ENCODE data around the gene NTM.

NTM gene

GRCh38 chr11:131503017-131503416, 132.6 kb downstream of the NTM start:
- no peak overlapping the region for H3K4me3 ChIP-seq (ENCODE audit: low read length)
- TF ChIP-seq ZNF274 (IDR thresholded peaks at IDR 0.05; ENCODE audit: low read depth, low read length): no peak

GRCh38 chr11:131504199-131504949, 134.0 kb downstream of the NTM start:
- TF ChIP-seq ZNF274 (IDR thresholded peaks at IDR 0.05; ENCODE audit: low read depth, low read length): no peak
- no peak overlapping the region for H3K4me3 ChIP-seq (ENCODE audit: low read length)

GRCh38 chr11:131506348-131506747, 135.9 kb downstream of the NTM start:
- TF ChIP-seq ZNF274 (IDR thresholded peaks at IDR 0.05; ENCODE audit: low read depth, low read length): no peak
- H3K4me3 ChIP-seq (ENCODE audit: low read length): no peak overlapping the region

GRCh38 chr11:131510662-131511061, 140.2 kb downstream of the NTM start:
- TF ChIP-seq ZNF274 (IDR thresholded peaks at IDR 0.05; ENCODE audit: low read depth, low read length): no peak
- H3K4me3 ChIP-seq (ENCODE audit: low read length): no peak overlapping the region

- no peak for TF ChIP-seq ZNF274 (IDR thresholded peaks at IDR 0.05; ENCODE audit: low read depth, low read length)
Measured at GRCh38 chr11:131511794-131512193, 141.4 kb downstream of the NTM start.

GRCh38 chr11:131512228-131512627, 141.8 kb downstream of the NTM start:
- TF ChIP-seq ZNF274 (IDR thresholded peaks at IDR 0.05; ENCODE audit: low read depth, low read length): no peak
- H3K4me3 ChIP-seq (ENCODE audit: low read length): no peak overlapping the region

More at GRCh38 chr11:131511794-131512193, 141.4 kb downstream of the NTM start:
- H3K4me3 ChIP-seq (ENCODE audit: low read length): no peak overlapping the region

- H3K4me3 ChIP-seq (ENCODE audit: low read length): no peak overlapping the region
- no peak for TF ChIP-seq ZNF274 (IDR thresholded peaks at IDR 0.05; ENCODE audit: low read depth, low read length)
Measured at GRCh38 chr11:131514062-131514461, 143.6 kb downstream of the NTM start.

GRCh38 chr11:131518305-131518838, 148.0 kb downstream of the NTM start:
- H3K4me3 ChIP-seq (ENCODE audit: low read length): no peak overlapping the region
- no peak for TF ChIP-seq ZNF274 (IDR thresholded peaks at IDR 0.05; ENCODE audit: low read depth, low read length)

GRCh38 chr11:131522851-131523250, 152.4 kb downstream of the NTM start:
- H3K4me3 ChIP-seq (ENCODE audit: low read length): no peak overlapping the region
- TF ChIP-seq ZNF274 (IDR thresholded peaks at IDR 0.05; ENCODE audit: low read depth, low read length): no peak

GRCh38 chr11:131530407-131530806, 160.0 kb downstream of the NTM start:
- H3K4me3 ChIP-seq (ENCODE audit: low read length): no peak overlapping the region
- no peak for TF ChIP-seq ZNF274 (IDR thresholded peaks at IDR 0.05; ENCODE audit: low read depth, low read length)

GRCh38 chr11:131533149-131533548, 162.7 kb downstream of the NTM start:
- TF ChIP-seq ZNF274 (IDR thresholded peaks at IDR 0.05; ENCODE audit: low read depth, low read length): no peak
- H3K4me3 ChIP-seq (ENCODE audit: low read length): no peak overlapping the region

- no peak overlapping the region for H3K4me3 ChIP-seq (ENCODE audit: low read length)
- no peak for TF ChIP-seq ZNF274 (IDR thresholded peaks at IDR 0.05; ENCODE audit: low read depth, low read length)
Measured at GRCh38 chr11:131533998-131534397, 163.6 kb downstream of the NTM start.

GRCh38 chr11:131534611-131535010, 164.2 kb downstream of the NTM start:
- no peak for TF ChIP-seq ZNF274 (IDR thresholded peaks at IDR 0.05; ENCODE audit: low read depth, low read length)
- no peak overlapping the region for H3K4me3 ChIP-seq (ENCODE audit: low read length)

GRCh38 chr11:131536159-131536558, 165.7 kb downstream of the NTM start:
- no peak overlapping the region for H3K4me3 ChIP-seq (ENCODE audit: low read length)
- TF ChIP-seq ZNF274 (IDR thresholded peaks at IDR 0.05; ENCODE audit: low read depth, low read length): no peak

- TF ChIP-seq ZNF274 (IDR thresholded peaks at IDR 0.05; ENCODE audit: low read depth, low read length): no peak
- H3K4me3 ChIP-seq (ENCODE audit: low read length): no peak overlapping the region
Measured at GRCh38 chr11:131537196-131537595, 166.8 kb downstream of the NTM start.
